Activated CD4-positive, alpha-beta T cell treated with anti-CD3 and anti-CD28 coated beads for 48 hours (primary cell): ENCODE data around the gene TMEFF2.

Source experiments
- DNase-seq: peaks from one replicate; pipeline ENCODE4 v3.0.0-alpha.2; 2020

Gene TMEFF2

GRCh38 chr2:192059266-192059665 lies 135.5 kb downstream of the TMEFF2 start:
- no peak for DNase-seq

GRCh38 chr2:192053921-192054320 lies 140.8 kb downstream of the TMEFF2 start:
- no peak for DNase-seq

- DNase-seq: no peak
Observed at GRCh38 chr2:192051533-192051932, 143.2 kb downstream of the TMEFF2 start.

- DNase-seq: no peak
Observed at GRCh38 chr2:192049362-192049761, 145.4 kb downstream of the TMEFF2 start.

- no peak for DNase-seq
Observed at GRCh38 chr2:192047315-192048107, 147.2 kb downstream of the TMEFF2 start.

GRCh38 chr2:192044496-192044895 lies 150.2 kb downstream of the TMEFF2 start:
- DNase-seq: no peak

- DNase-seq: no peak
Observed at GRCh38 chr2:192043216-192043870, 151.4 kb downstream of the TMEFF2 start.

GRCh38 chr2:192042126-192042525 lies 152.6 kb downstream of the TMEFF2 start:
- no peak for DNase-seq

- no peak for DNase-seq
Observed at GRCh38 chr2:192038110-192038509, 156.6 kb downstream of the TMEFF2 start.

GRCh38 chr2:192035731-192036442 lies 158.8 kb downstream of the TMEFF2 start:
- DNase-seq: no peak

GRCh38 chr2:192030856-192031255 lies 163.9 kb downstream of the TMEFF2 start:
- DNase-seq: no peak

- DNase-seq: no peak
Observed at GRCh38 chr2:192030289-192030688, 164.4 kb downstream of the TMEFF2 start.

- DNase-seq: peak; percentile 26
Observed at GRCh38 chr2:192029089-192029488, 165.6 kb downstream of the TMEFF2 start.

- DNase-seq: no peak
Observed at GRCh38 chr2:192026825-192027120, 168.0 kb downstream of the TMEFF2 start.

GRCh38 chr2:192026059-192026824 lies 168.5 kb downstream of the TMEFF2 start:
- no peak for DNase-seq

GRCh38 chr2:192025637-192026036 lies 169.1 kb downstream of the TMEFF2 start:
- no peak for DNase-seq

GRCh38 chr2:192023006-192023405 lies 171.7 kb downstream of the TMEFF2 start:
- no peak for DNase-seq

- no peak for DNase-seq
Observed at GRCh38 chr2:192017844-192018243, 176.9 kb downstream of the TMEFF2 start.

- no peak for DNase-seq
Observed at GRCh38 chr2:192016265-192016664, 178.5 kb downstream of the TMEFF2 start.

- DNase-seq: no peak
Observed at GRCh38 chr2:192013211-192013610, 181.5 kb downstream of the TMEFF2 start.

- no peak for DNase-seq
Observed at GRCh38 chr2:192011196-192011595, 183.5 kb downstream of the TMEFF2 start.

- no peak for DNase-seq
Observed at GRCh38 chr2:192010073-192010472, 184.7 kb downstream of the TMEFF2 start.

GRCh38 chr2:192007581-192008228 lies 187.0 kb downstream of the TMEFF2 start:
- DNase-seq: no peak
